T-helper 2 cell treated with Interferon-gamma antibody and Interleukin-4, amounts not matched to agents 100 ng/mL and 5 ng/mL, for 36 hours (primary cell): ENCODE data around the gene SAG. TPM values are rescaled to one million over a fixed set of nuclear protein-coding genes. Genes with fewer than 3 reads are reported as not detected.

Experiments
- intact Hi-C: fragments of 100-400 bp; cut with micrococcal nuclease; formaldehyde crosslinking; loops from one replicate; pipeline ENCODE4 v1.15.1; 2023
- total RNA-seq: library from RNA; stranded (reverse); gene quantifications from 2 replicates; pipeline ENCODE4 v1.2.3, GENCODE V29; 2022

The SAG gene
- total RNA-seq, 1 donor from 2014 or later: 0.34 TPM

- intact Hi-C loops: no loop called here
Measured at GRCh38 chr2:233287871-233288270, 19.7 kb upstream of the SAG start.

- intact Hi-C loops: no loop called here
Measured at GRCh38 chr2:233288663-233289062, 19.0 kb upstream of the SAG start.

GRCh38 chr2:233289648-233290047 is 18.0 kb upstream of the SAG start:
- intact Hi-C loops: no loop called here

GRCh38 chr2:233290051-233290845 is 17.4 kb upstream of the SAG start:
- intact Hi-C loops: no loop called here

- intact Hi-C loops: no loop called here
Measured at GRCh38 chr2:233295891-233296290, 11.7 kb upstream of the SAG start.

- intact Hi-C loops: no loop called here
Measured at GRCh38 chr2:233297076-233297475, 10.5 kb upstream of the SAG start.

GRCh38 chr2:233300401-233300800 is 7.2 kb upstream of the SAG start:
- intact Hi-C loops: no loop called here

- intact Hi-C loops: no loop called here
Measured at GRCh38 chr2:233301248-233301647, 6.4 kb upstream of the SAG start.

- intact Hi-C loops: no loop called here
Measured at GRCh38 chr2:233301811-233302210, 5.8 kb upstream of the SAG start.

GRCh38 chr2:233303252-233303651 is 4.4 kb upstream of the SAG start:
- intact Hi-C loops: no loop called here

- intact Hi-C loops: no loop called here
Measured at GRCh38 chr2:233311241-233311926, 3.8 kb downstream of the SAG start.

- intact Hi-C loops: no loop called here
Measured at GRCh38 chr2:233312874-233313273, 5.3 kb downstream of the SAG start.

GRCh38 chr2:233314180-233314925 is 6.7 kb downstream of the SAG start:
- intact Hi-C loops: no loop called here

- intact Hi-C loops: no loop called here
Measured at GRCh38 chr2:233317196-233317943, 9.8 kb downstream of the SAG start.

GRCh38 chr2:233319256-233319655 is 11.6 kb downstream of the SAG start:
- intact Hi-C loops: no loop called here

GRCh38 chr2:233320470-233320869 is 12.9 kb downstream of the SAG start:
- intact Hi-C loops: no loop called here

GRCh38 chr2:233321166-233321565 is 13.6 kb downstream of the SAG start:
- intact Hi-C loops: no loop called here

GRCh38 chr2:233323851-233324250 is 16.2 kb downstream of the SAG start:
- intact Hi-C loops: no loop called here

GRCh38 chr2:233325256-233325655 is 17.6 kb downstream of the SAG start:
- intact Hi-C loops: no loop called here

- intact Hi-C loops: no loop called here
Measured at GRCh38 chr2:233325814-233326213, 18.2 kb downstream of the SAG start.

- intact Hi-C loops: no loop called here
Measured at GRCh38 chr2:233326500-233326899, 18.9 kb downstream of the SAG start.
